Heart left ventricle (tissue), 16 donors: ENCODE results near the gene RBM7. TPM values are rescaled to one million over a fixed set of nuclear protein-coding genes. Genes with fewer than 3 reads are reported as not detected.
A peak's percentile ranks its signal among the peaks of the same experiment; 100 is the strongest.

Source experiments
- ATAC-seq, 4 donors: fragments of 200-7000 bp; cut with Tn5 transposase; one replicate each; pipeline ENCODE4 v1.9.1; 2020 to 2022; ENCODE audit warnings: moderate library complexity in 4 of 4, mild to moderate bottlenecking in 3 of 4, moderate number of reproducible peaks in 1 of 4
- DNase-seq, 5 donors: peaks; one replicate each; pipeline ENCODE4 v3.0.0-alpha.2; 2020
- H3K27ac ChIP-seq, 12 donors: fragments of 200-600 bp; sonication (generic) in 4 of 12; one replicate each; pipeline versions ENCODE4 v1.5.0 to v1.8.0; 2016 to 2022; ENCODE audit warnings: mild to moderate bottlenecking in 2 of 12
- H3K27me3 ChIP-seq, 9 donors: fragments of 200-600 bp; sonication (generic) in 2 of 9; one replicate each; pipeline versions ENCODE4 v1.5.1 to v1.8.0; 2016 to 2022; ENCODE audit warnings: mild to moderate bottlenecking in 3 of 9
- H3K36me3 ChIP-seq, 9 donors: fragments of 200-600 bp; sonication (generic) in 2 of 9; one replicate each; pipeline versions ENCODE4 v1.5.0 to v1.8.0; 2018 to 2022; ENCODE audit warnings: mild to moderate bottlenecking in 2 of 9
- H3K4me1 ChIP-seq, 12 donors: fragments of 200-600 bp; sonication (generic) in 4 of 12; one replicate each; pipeline versions ENCODE4 v1.5.0 to v1.8.0; 2016 to 2022; ENCODE audit warnings: mild to moderate bottlenecking in 3 of 12
- H3K4me3 ChIP-seq, 12 donors: fragments of 200-600 bp; sonication (generic) in 4 of 12; one replicate each; pipeline versions ENCODE4 v1.5.0 to v1.8.0; 2017 to 2022; ENCODE audit warnings: mild to moderate bottlenecking in 9 of 12, moderate library complexity in 4 of 12
- H3K9me3 ChIP-seq, 12 donors: fragments of 200-600 bp; sonication (generic) in 4 of 12; one replicate each; pipeline versions ENCODE4 v1.5.0 to v1.8.0; 2016 to 2022; ENCODE audit warnings: mild to moderate bottlenecking in 1 of 12
- POLR2A ChIP-seq, 2 donors: fragments of 450-650 bp; IDR thresholded peaks; one replicate each; pipeline ENCODE4 v1.6.1; 2017; ENCODE audit warnings: antibody characterized with exemption in 2 of 2, mild to moderate bottlenecking in 2 of 2, moderate library complexity in 2 of 2
- WGBS, 4 donors: extraction: QIAGEN DNeasy Blood & Tissue Kit in 2 of 4; methylation state at CpG; one replicate each; pipeline versions ENCODE4 v1.1.5 to v1.1.7; 2013 to 2018; 5-methylcytosine and 5-hydroxymethylcytosine counted together
- intact Hi-C, 10 donors: fragments of 100-400 bp; cut with DNase I; formaldehyde crosslinking; loops; one replicate each; pipeline versions ENCODE4 v1.11.1 to v1.14.2; 2022
- polyA plus RNA-seq, 2 donors: library from polyadenylated mRNA; stranded (reverse); fragments of 200-250 nt; gene quantifications; one replicate each; pipeline ENCODE4 v1.2.3, GENCODE V29; 2013
- total RNA-seq, 9 donors: library from RNA; depleted of rRNA in 2 of 9; stranded (reverse); fragments of >200 nt in 2 of 9; fragmentation: NEBNext Ultra II Directional in 3 of 9; extraction: Animal tissue kit (Norgen Biotek cat#: 25700) in 3 of 9; gene quantifications; one replicate each; pipeline versions ENCODE4 v1.1.0 to v1.2.4, GENCODE V29; 2016 to 2023
- TF ChIP-seq, protein P1 (sequence below), 12 donors: fragments of 200-600 bp; sonication (generic) in 4 of 12; IDR thresholded peaks; one replicate each; pipeline versions ENCODE4 v1.5.0 to v1.8.0; 2018 to 2022; ENCODE audit warnings: antibody characterized with exemption in 12 of 12, mild to moderate bottlenecking in 5 of 12
- donor health status: ischemic (EF 13 %, LVEDD 7.1; RV severe dilation, severe dysfunction).
- donor health status: healthy with polysubstance abuse.
- donor health status: DM: no; HTN: yes; CAD: no.
- donor health status: DM: no; HTN: no; CAD: no.
- donor health status: ischemic (EF 25% LVEDD 6.9; RV normal size, moderate dysfunction).
- donor health status: ischemic (EF 25% LVEDD 5.7; RV mildly dilated, moderate dysfunction).
- donor health status: healthy.
- donor health status: DM: yes; HTN: yes; CAD: no.
- donor health status: ischemic (EF 35%, LVEDD 5.7; RV mildly dilated, moderate dysfunction).
- donor health status: nonischemic (EF 11% LVEDD 7.7; RV severe dilation, severe dysfunction).
- donor health status: DM: yes; HTN: yes; CAD: no.
- donor health status: PGD.
- donor health status: ischemic (EF 29% LVEDD 5.4; RV normal size, mild dysfunction).
- donor health status: nonischemic (EF 23%, LVEDD 6.1; RV moderate dilation, normal function).

Gene RBM7
- total and polyA plus RNA-seq, 11 donors: 2.7 to 28.7 (median 20.5) TPM

DNA sequence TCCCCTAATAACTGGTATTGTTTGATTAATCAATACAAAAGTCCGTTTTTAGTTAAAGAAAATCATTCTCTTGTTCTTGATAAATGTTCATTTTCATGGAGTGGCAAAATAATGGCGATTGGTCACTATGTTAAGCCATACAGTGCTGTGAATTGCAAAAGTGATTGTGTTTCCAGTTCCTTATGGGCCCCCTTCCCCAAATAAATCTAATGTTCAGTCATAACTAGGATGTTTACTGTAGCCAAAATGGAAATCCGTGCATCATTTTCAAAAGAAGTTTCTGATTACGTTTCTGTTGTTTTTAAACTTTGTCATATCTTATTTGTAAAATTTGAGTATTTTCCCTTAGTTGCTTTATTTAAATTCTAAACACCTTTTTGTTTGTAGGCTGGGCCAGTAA lies 845 bp downstream of the RBM7 start:
- Histone ChIP-seq H3K27ac (peak overlapping the region in 11 of 12 donors; percentile 89 to 100 (median 98)), H3K4me3 (peak overlapping the region; percentile 63 to 94 (median 76)), H3K36me3 (peaks cover 0 to 36% (median 19%) of the 10 kb centered on the region in 9 donors), H3K9me3 (no peaks in the 10 kb centered on the region), H3K4me1 (peaks cover 0 to 74% (median 55%) of the 10 kb centered on the region in 12 donors), H3K27me3 (no peaks in the 10 kb centered on the region)
- 1 to 3% (median 2%) methylated on average over 4 of the region's 4 CpGs for WGBS, 4 donors
- TF ChIP-seq, protein P1, sequence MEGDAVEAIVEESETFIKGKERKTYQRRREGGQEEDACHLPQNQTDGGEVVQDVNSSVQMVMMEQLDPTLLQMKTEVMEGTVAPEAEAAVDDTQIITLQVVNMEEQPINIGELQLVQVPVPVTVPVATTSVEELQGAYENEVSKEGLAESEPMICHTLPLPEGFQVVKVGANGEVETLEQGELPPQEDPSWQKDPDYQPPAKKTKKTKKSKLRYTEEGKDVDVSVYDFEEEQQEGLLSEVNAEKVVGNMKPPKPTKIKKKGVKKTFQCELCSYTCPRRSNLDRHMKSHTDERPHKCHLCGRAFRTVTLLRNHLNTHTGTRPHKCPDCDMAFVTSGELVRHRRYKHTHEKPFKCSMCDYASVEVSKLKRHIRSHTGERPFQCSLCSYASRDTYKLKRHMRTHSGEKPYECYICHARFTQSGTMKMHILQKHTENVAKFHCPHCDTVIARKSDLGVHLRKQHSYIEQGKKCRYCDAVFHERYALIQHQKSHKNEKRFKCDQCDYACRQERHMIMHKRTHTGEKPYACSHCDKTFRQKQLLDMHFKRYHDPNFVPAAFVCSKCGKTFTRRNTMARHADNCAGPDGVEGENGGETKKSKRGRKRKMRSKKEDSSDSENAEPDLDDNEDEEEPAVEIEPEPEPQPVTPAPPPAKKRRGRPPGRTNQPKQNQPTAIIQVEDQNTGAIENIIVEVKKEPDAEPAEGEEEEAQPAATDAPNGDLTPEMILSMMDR (IDR thresholded peaks at IDR 0.05): no peak
- TF ChIP-seq POLR2A (IDR thresholded peaks at IDR 0.05): no peak
- DNase-seq (no peak), ATAC-seq (no peak)
- intact Hi-C loops: loop anchor here in 9 of 10 donors (1.0 to 10.0 kb wide), 8 partner anchors 36 to 117 kb away; partner anchors contain the start of genes REXO2 (in 8 of the 9) and NNMT (in 2 of the 9)

DNA sequence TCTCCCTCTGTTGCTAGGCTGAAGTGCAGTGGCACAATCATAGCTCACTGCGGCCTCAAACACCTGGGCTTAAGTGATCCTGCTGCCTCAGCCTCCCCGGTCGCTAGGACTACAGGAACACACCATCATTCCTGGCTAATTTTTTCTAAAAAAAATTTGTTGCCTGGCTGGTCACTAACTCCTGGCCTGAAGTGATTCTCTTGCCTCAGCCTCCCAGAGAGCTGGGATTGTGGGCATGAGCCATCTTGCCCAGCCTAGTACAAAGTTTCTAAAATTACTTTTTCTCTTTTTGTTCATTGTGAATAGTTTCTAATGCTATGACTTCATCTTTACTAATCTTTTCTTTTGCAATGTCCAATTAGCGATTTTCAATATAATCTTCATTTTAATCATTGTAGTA lies 12.5 kb downstream of the RBM7 start:
- Histone ChIP-seq H3K27ac (no peak overlapping the region), H3K9me3 (no peaks in the 10 kb centered on the region), H3K36me3 (peaks cover 0 to 39% (median 30%) of the 10 kb centered on the region in 9 donors), H3K4me3 (no peak overlapping the region), H3K27me3 (no peaks in the 10 kb centered on the region), H3K4me1 (peaks cover 0 to 8% (median 0%) of the 10 kb centered on the region in 12 donors)
- TF ChIP-seq POLR2A (IDR thresholded peaks at IDR 0.05): no peak
- TF ChIP-seq, protein P1 (IDR thresholded peaks at IDR 0.05): no peak
- DNase-seq (no peak), ATAC-seq (no peak)
- 94 to 99% (median 95%) methylated on average over 4 of the region's 4 CpGs for whole genome bisulfite sequencing, 4 donors
- intact Hi-C loops: no loop called here

DNA sequence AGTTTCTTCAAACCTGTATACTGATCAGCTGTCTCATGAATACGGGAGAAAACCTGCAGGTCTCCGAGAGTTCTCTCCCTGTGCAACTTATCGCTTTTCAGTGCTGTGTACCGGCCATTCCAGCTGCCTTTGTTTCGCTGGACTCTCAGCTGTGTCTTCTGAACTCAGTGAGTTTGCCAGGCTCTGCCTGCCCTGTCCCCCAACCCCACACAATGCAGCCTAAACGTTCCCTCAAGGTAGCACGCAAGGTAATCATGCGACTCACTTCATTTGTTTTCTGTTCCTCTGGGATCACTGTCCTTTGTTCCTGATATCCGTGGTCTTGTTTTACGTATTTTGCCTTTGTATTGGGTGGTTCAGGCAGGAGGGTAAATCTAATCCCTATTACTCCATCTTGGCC lies 13.5 kb downstream of the RBM7 start:
- WGBS, 4 donors: 87 to 94% (median 92%) methylated on average over 10 of the region's 10 CpGs
- no peak for DNase-seq
- no peaks in the 10 kb centered on the region for H3K27me3 ChIP-seq
- no peaks in the 10 kb centered on the region for H3K9me3 ChIP-seq
- H3K4me1 ChIP-seq: peaks cover 0 to 8% (median 0%) of the 10 kb centered on the region in 12 donors
- intact Hi-C loops: no loop called here
- peaks cover 0 to 28% (median 21%) of the 10 kb centered on the region in 9 donors for H3K36me3 ChIP-seq
- H3K4me3 ChIP-seq: no peak overlapping the region
- no peak overlapping the region for H3K27ac ChIP-seq
- no peak for ATAC-seq
- TF ChIP-seq, protein P1 (IDR thresholded peaks at IDR 0.05): no peak
- no peak for TF ChIP-seq POLR2A (IDR thresholded peaks at IDR 0.05)

DNA sequence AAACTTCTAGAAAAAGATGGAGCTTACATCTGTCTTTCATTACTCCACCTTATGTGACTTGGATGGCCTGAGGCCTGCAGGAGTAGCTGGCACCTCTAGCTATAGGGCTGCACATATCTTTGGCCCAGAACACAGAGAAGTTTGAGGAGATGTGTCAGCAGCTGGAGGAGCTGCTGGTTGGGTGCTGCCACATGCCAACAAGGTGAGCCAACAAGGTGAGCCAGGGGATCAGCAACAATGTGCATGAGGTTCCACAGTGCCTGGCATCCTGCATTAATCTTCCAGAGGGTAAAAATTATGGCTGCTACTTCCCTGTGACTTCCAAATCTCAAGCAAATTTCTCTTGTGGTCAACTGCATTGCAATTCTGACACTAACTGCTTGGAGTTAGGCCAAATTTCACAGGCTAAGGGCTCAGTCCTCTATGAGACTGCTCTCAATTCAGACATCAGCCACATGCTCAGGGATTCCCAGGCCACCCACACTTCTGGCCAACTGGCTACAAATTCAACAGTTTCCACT lies 16.0 kb downstream of the RBM7 start:
- H3K4me1 ChIP-seq: peaks cover 0 to 8% (median 0%) of the 10 kb centered on the region in 12 donors
- H3K9me3 ChIP-seq: no peaks in the 10 kb centered on the region
- H3K27ac ChIP-seq: no peak overlapping the region
- DNase-seq (no peak), ATAC-seq (peak in 2 of 4 donors; percentile 48 to 56)
- no peaks in the 10 kb centered on the region for H3K27me3 ChIP-seq
- intact Hi-C loops: no loop called here
- TF ChIP-seq POLR2A (IDR thresholded peaks at IDR 0.05): no peak
- TF ChIP-seq, protein P1 (IDR thresholded peaks at IDR 0.05): no peak
- H3K4me3 ChIP-seq: no peak overlapping the region
- peaks cover 0 to 6% (median 0%) of the 10 kb centered on the region in 9 donors for H3K36me3 ChIP-seq
